Measurements from ENCODE around the gene ATF5.
"Not testable (repeated sequence)": the region's sequence is repeated elsewhere in the genome, so short reads cannot be mapped to it uniquely, and the experiment has no call there.

ATF5 gene

GRCh38 chr19:49954092-49954829 lies 25.3 kb downstream of the ATF5 start:
- TF ChIP-seq, protein P1, sequence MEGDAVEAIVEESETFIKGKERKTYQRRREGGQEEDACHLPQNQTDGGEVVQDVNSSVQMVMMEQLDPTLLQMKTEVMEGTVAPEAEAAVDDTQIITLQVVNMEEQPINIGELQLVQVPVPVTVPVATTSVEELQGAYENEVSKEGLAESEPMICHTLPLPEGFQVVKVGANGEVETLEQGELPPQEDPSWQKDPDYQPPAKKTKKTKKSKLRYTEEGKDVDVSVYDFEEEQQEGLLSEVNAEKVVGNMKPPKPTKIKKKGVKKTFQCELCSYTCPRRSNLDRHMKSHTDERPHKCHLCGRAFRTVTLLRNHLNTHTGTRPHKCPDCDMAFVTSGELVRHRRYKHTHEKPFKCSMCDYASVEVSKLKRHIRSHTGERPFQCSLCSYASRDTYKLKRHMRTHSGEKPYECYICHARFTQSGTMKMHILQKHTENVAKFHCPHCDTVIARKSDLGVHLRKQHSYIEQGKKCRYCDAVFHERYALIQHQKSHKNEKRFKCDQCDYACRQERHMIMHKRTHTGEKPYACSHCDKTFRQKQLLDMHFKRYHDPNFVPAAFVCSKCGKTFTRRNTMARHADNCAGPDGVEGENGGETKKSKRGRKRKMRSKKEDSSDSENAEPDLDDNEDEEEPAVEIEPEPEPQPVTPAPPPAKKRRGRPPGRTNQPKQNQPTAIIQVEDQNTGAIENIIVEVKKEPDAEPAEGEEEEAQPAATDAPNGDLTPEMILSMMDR (IDR thresholded peaks at IDR 0.05; ENCODE audit: insufficient read depth, low read length, poor library complexity, severe bottlenecking) = no peak
- H3K36me3 ChIP-seq (ENCODE audit: control insufficient read depth, insufficient read depth, low read length) = no peaks in the 10 kb centered on the region
- DNase-seq (ENCODE audit: extremely low read depth, insufficient read length) = no peak
- H3K27me3 ChIP-seq (replicated peaks; ENCODE audit: control insufficient read depth, insufficient read depth, low read length) = no peaks in the 10 kb centered on the region
- no peak overlapping the region for H3K4me3 ChIP-seq (replicated peaks; ENCODE audit: low read depth, low read length)

DNA sequence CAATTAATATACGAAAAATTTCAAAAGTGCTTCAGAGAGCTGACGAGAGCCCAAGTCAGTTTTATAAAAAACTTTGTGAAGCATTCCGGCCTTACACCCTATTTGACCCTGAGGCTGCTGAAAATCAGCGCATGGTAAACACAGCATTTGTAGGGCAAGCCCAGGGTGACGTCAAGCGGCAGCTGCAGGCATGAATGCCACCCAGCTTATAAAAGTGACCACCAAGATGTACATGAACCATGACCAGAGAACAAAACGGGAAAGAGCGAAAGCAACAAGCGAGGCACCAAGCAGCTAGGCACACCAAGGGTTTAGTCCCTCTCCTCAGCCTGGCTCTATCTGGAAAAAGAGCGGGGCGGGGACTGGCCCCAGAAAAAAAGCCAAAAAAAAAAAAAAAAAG lies 25.9 kb downstream of the ATF5 start:
- DNase-seq (ENCODE audit: extremely low read depth, insufficient read length) = no peak
- Histone ChIP-seq H3K27me3 (replicated peaks; ENCODE audit: control insufficient read depth, insufficient read depth, low read length) (no peaks in the 10 kb centered on the region), H3K4me3 (replicated peaks; ENCODE audit: low read depth, low read length) (no peak overlapping the region), H3K36me3 (ENCODE audit: control insufficient read depth, insufficient read depth, low read length) (no peaks in the 10 kb centered on the region)
- TF ChIP-seq, protein P1 (IDR thresholded peaks at IDR 0.05; ENCODE audit: insufficient read depth, low read length, poor library complexity, severe bottlenecking) = no peak

DNA sequence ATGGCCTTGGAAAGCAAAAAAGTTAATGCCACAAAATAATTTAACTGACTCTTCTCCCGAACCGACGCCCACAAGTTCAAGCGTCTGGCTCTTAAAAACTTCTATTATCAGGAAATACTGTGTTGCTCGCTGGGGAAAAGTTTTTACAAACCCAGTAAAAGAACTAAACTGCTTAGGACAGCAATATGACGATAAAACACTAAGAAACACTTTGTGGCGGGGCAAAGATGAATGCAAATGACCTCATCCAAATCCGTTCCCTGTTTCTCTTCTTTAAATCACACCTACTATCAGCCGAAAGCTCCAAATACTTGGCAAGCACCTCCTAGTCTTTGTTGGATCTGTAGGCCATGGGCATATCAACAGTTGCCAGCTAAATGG lies 27.1 kb downstream of the ATF5 start:
- no peak for DNase-seq (ENCODE audit: extremely low read depth, insufficient read length)
- TF ChIP-seq, protein P1 (IDR thresholded peaks at IDR 0.05; ENCODE audit: insufficient read depth, low read length, poor library complexity, severe bottlenecking) = no peak
- Histone ChIP-seq H3K4me3 (replicated peaks; ENCODE audit: low read depth, low read length) (no peak overlapping the region), H3K36me3 (ENCODE audit: control insufficient read depth, insufficient read depth, low read length) (no peaks in the 10 kb centered on the region), H3K27me3 (replicated peaks; ENCODE audit: control insufficient read depth, insufficient read depth, low read length) (no peaks in the 10 kb centered on the region)

DNA sequence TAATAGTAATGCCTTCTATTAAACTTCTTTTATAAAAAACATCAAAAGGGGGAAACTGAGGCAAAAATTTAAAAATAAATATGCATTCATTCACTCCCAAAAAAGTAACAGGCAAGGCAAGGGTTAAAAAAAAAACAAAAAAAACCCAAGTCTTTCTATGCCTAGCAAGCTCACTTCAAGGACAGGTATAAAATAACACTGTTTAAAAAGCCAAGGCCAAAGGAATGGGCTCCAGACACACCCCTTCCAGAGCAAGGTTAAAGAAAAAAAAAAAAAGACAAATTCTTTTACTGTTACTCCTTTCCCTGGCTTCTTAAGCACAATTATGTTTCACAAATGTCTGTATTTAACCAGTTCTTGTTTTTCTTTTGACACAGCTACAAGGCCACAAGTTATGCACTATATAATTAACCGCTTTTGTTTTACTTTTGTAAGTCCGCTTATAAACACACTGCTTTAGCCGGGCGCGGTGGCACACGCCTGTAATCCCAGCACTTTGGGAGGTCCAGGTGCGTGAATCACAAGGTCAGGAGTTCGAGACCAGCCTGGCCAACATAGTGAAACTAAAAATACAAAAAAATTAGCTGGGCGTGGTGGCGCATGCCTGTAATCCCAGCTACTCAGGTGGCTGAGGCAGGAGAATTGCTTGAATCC lies 28.4 kb downstream of the ATF5 start:
- DNase-seq (ENCODE audit: extremely low read depth, insufficient read length) = no peak
- Histone ChIP-seq H3K36me3 (ENCODE audit: control insufficient read depth, insufficient read depth, low read length) (no peaks in the 10 kb centered on the region), H3K27me3 (replicated peaks; ENCODE audit: control insufficient read depth, insufficient read depth, low read length) (no peaks in the 10 kb centered on the region; the same call in 1 of the 2 replicates)

DNA sequence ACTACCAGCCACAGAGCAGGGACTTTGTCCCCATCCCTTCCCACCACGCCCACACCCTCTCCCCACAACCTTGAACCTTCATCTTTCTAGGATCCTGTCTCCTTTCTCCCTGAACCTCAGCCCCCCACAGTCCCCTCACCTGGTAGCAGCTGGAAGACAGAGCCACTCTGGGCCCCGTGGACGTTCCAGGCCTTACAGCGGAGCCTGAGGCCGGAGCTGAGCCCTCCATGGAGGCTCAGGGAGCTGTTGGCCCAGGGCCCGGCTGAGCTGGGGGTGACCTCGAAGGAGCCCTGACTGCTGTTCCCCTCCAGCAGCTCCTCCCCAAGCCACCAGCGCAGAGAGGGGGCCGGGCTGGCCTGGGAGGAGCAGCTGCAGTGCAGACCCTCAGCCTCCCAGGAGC lies 29.1 kb downstream of the ATF5 start:
- not testable (repeated sequence) for DNase-seq (ENCODE audit: extremely low read depth, insufficient read length); H3K36me3 ChIP-seq (ENCODE audit: control insufficient read depth, insufficient read depth, low read length); H3K27me3 ChIP-seq (replicated peaks; ENCODE audit: control insufficient read depth, insufficient read depth, low read length); H3K4me3 ChIP-seq (replicated peaks; ENCODE audit: low read depth, low read length)

More for the DNA sequence above, 28.4 kb downstream of the ATF5 start:
- no peak overlapping the region for H3K4me3 ChIP-seq (replicated peaks; ENCODE audit: low read depth, low read length)
- TF ChIP-seq, protein P1 (IDR thresholded peaks at IDR 0.05; ENCODE audit: insufficient read depth, low read length, poor library complexity, severe bottlenecking) = no peak

- H3K36me3 ChIP-seq (ENCODE audit: control insufficient read depth, insufficient read depth, low read length); DNase-seq (ENCODE audit: extremely low read depth, insufficient read length); H3K27me3 ChIP-seq (replicated peaks; ENCODE audit: control insufficient read depth, insufficient read depth, low read length); H3K4me3 ChIP-seq (replicated peaks; ENCODE audit: low read depth, low read length): not testable (repeated sequence)
Observed at GRCh38 chr19:49958596-49958995, 29.6 kb downstream of the ATF5 start.

DNA sequence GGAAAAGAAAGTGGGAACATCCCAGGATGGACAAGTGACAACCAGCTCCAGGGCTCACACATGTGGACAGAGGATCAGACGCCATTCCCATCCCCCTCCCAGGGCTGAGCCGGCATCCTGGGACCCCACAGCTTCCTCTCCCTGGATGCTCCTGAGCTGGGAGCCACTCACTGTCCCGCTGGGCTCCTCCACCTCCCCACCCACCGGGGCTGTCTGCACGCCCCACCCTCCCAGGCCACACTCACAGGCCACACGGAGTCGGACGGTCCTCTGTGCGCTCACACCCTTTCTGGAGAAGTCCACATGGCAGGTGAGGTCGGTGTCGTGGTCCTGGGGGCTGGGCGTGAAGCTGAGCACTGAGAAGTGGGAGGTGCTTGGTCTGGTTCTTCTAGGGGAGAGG lies 30.9 kb downstream of the ATF5 start:
- H3K4me3 ChIP-seq (replicated peaks; ENCODE audit: low read depth, low read length); H3K36me3 ChIP-seq (ENCODE audit: control insufficient read depth, insufficient read depth, low read length); H3K27me3 ChIP-seq (replicated peaks; ENCODE audit: control insufficient read depth, insufficient read depth, low read length); DNase-seq (ENCODE audit: extremely low read depth, insufficient read length): not testable (repeated sequence)

GRCh38 chr19:49960980-49961379 lies 32.0 kb downstream of the ATF5 start, which contains the start of gene SIGLEC11:
Gene SIGLEC11, minus strand, starts transcription at chr19:49961172. Its CDS starts 91 bp downstream, at chr19:49961081.
- H3K4me3 ChIP-seq (replicated peaks; ENCODE audit: low read depth, low read length); H3K27me3 ChIP-seq (replicated peaks; ENCODE audit: control insufficient read depth, insufficient read depth, low read length); DNase-seq (ENCODE audit: extremely low read depth, insufficient read length); H3K36me3 ChIP-seq (ENCODE audit: control insufficient read depth, insufficient read depth, low read length): not testable (repeated sequence)

All from GM06990 (cell line).